HG02623 (cell line): ENCODE data around the gene DLG5.
"Not testable (repeated sequence)": the region's sequence is repeated elsewhere in the genome, so short reads cannot be mapped to it uniquely, and the experiment has no call there.

Experiments used
- ATAC-seq: cut with Tn5 transposase; IDR thresholded peaks from one replicate; pipeline ENCODE4 v1.9.1; 2021; ENCODE audit warnings: moderate library complexity; ENCODE audit not compliant: unreplicated experiment

Gene DLG5

DNA sequence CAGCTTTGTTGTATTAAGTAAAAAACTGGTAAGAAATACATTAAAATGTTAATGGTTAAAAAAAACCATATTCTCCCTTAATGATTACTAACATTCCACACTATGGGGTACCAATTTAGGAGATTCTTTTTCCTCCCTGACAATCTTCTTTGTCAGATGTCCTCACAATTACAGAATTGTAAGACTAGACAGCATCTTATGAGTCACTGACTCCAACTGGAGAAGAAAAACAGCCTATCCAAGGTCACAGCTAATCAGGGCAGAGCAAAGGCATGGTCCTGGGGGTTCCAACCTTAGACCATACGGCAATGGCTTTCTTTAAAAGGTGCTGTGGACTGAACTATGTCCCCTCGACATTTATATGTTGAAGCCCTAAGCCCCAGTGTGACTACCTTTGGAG lies 127.6 kb downstream of the DLG5 start:
- no peak for ATAC-seq

GRCh38 chr10:77796311-77796915 lies 130.1 kb downstream of the DLG5 start:
- no peak for ATAC-seq

GRCh38 chr10:77795426-77796055 lies 131.0 kb downstream of the DLG5 start:
- no peak for ATAC-seq

DNA sequence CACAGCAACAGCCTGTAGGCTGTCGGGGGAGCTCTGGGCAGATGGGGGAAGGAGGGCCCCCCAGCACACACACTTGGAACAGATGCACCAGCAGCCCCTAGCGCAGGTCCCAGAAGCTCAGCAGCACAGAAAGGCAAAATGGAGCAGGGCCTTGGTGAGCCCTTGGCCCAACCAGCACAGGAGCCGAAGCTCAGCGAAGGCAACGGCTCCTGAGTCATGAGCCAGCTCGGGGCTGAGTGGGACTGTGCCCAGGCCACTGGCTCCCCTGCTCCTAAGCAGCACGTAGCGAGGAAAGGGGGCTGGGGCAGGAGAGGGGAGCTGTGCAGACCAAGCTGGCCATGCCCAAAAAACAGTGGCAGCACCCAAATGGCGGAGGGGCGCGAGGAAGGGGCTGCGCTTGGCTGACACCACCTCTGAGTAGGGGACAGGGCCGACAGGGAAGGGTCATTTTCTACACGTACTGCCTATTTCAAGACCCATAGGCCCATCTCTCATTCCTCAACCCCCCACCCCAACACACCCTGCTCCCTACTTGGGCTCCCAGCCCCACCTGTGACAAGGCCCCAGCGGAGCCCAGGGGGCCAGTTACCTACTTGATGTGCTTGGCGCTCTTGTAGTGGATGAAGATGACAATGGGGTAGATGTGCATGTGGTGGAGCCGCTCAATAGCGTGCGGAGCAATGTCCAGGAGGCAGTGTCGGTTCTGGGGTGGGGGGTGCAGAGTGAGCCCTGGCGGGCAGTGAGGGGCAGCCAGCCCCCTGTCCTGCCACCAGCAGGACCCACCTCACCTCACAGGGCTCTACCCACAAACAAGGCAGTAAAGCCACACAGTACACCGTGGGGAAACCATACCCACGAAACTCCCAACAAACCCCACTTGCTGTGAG lies 132.1 kb downstream of the DLG5 start:
- ATAC-seq, result no peak

- ATAC-seq, result no peak
These were observed 132.7 kb downstream of the DLG5 start for GRCh38 chr10:77793831-77794230.

DNA sequence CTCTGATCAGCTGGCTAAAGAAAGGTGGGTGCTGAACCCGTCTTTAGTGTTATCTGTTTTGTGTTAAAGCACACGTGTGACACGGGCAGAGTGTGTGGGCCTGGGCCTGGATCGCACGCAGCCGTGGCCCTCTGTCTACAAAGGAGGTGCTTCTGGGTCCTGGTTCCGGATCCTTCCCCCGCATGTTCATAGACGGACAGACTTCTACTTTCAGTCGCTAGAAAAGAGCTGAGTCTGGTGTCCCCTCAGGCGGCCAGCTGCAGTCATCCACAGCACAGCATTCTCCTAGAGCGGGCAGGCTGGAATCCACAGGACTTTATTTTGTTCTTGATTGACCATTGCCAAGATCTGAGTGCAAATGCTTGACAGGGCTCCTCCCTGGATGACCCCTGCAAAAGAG lies 134.4 kb downstream of the DLG5 start:
- ATAC-seq, result no peak

DNA sequence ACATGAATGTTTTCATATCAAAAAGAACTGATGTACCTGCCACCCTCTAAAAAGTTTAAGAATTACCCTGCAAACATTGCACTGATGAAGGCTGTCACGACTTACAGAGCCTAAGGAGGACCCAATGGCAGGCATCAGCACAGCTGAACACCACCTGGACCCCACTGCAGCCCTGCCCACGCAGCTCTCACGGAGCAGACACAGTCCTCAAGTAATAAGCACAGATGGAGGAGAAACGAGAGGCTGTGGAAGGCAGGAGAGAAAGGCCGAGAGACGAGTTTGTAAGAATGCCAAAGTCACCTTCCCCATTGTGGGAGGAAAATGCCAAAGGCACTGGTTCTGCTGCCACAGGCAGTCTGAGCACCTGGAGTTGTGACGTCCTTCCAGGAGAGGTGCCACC lies 135.0 kb downstream of the DLG5 start:
- no peak for ATAC-seq

DNA sequence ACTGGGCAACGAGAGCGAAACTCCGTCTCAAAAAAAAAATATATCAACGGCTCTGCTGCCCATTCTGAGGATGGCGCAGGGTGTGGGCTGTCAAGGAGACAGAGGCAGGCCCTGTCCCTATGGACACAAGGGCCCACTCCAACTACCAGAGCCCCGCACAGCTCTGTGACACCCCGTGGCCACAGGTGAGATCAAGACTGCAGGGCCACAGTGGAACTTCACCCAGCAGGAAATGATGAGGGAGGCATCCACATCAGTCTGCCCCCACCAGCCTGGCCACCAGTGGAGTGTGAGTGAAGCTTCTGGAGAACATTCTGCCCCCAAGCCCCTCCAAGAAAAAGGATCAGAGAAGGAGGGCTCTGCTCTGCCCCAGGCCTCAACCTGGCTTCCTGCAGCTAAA lies 136.7 kb downstream of the DLG5 start:
- no peak for ATAC-seq

- no peak for ATAC-seq
These were observed 137.5 kb downstream of the DLG5 start for GRCh38 chr10:77789016-77789415.

- no peak for ATAC-seq
These were observed 138.0 kb downstream of the DLG5 start for GRCh38 chr10:77788496-77789010.

DNA sequence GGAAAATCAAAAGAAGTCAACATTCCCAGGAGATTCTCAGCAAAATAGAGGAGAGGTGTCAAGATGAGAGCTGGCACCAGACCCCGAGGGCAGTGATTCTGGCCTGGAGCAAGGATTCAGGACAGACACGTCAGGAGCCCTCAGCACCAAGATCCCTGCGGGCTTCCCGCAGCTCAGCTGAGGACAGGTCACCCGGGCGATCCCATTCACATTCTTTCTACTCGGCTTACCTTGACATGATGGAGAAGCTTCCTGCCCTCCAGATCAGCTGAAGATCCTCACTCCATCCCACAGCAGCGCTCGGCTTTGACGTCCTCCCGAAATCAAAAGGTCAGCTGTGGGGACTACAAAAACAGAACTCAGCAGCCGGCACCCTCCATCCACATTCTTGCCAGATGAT lies 139.1 kb downstream of the DLG5 start:
- ATAC-seq, result no peak

- no peak for ATAC-seq
These were observed 141.7 kb downstream of the DLG5 start for GRCh38 chr10:77784856-77785255.

DNA sequence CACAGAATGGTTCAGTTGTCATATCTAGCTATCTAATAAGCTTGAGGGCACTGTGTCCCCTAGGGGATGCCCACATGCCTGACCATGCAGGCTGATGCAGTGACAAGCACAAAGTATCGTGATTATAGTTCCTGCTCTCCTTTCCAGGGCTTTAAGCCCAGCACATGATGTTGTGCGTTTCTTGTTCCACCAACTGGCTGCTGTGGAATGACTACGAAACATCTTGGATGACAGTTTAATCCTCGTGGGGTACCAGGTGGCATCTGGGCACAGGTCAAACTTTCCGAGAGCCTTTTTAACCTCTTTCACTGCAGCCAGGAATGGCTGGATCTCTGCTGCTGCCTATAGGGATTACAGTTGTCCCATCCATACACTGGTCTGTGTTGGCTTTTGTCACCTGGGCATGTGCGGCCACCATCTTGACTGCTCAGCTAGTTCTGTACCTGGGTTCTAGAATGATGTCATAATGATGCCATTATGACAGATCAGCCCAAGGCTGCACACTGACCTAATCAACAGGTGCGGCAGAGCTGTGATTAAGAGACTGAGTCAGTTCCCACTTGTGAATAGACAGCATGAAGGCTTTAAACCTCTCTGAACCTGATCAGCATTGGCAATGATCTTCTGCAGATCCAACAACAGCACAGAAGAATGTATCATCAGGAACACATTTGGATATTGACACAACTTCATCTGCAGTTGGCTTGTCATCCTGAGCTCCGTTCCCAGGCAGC lies 144.1 kb downstream of the DLG5 start:
- no peak for ATAC-seq

GRCh38 chr10:77781451-77782327 lies 144.9 kb downstream of the DLG5 start:
- ATAC-seq, result no peak

DNA sequence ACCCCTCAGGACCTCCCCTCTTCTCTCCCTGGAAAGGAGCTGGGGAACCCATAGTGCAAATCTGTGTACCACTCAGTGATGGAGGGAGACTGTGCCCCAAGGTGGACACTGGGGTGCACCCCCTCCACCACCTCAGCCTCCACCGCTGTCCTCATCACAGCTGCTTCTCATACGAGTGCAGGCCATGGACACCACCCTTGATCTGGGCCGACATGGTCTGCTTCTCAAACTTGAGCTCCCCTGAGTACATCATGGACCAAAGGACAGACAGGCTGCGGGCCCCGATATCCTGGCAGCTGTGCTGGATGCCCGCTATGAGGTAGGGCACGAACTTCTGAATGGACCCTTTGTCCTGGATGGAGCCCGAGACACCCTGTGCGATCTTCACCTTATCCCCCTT lies 146.4 kb downstream of the DLG5 start:
- ATAC-seq, result no peak

DNA sequence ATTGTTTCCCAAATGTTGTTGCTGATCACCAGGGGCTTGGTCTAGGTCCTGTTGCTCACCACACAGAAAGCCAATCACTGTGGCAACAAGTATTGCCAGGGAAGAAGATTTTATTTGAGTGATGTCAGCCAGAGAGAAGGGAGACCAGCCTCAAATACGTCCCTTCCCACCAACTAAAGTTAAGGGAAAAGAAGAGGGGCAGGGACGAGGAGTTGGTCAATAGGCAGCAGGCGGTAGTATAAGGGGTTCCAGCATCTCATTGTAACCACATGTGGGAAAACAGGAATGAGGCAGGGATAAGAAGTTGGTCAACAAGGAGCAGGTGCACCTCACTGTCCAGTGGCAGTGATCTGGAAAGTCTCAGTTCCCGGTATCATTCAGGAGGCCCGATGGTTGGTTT lies 150.1 kb downstream of the DLG5 start:
- no peak for ATAC-seq

- no peak for ATAC-seq
These were observed 151.6 kb downstream of the DLG5 start for GRCh38 chr10:77774940-77775391.

- no peak for ATAC-seq
These were observed 152.7 kb downstream of the DLG5 start for GRCh38 chr10:77773631-77774426.

GRCh38 chr10:77772852-77773600 lies 153.5 kb downstream of the DLG5 start:
- ATAC-seq, result not testable (repeated sequence)
